ENCODE data around the gene VANGL2.

Gene VANGL2

DNA sequence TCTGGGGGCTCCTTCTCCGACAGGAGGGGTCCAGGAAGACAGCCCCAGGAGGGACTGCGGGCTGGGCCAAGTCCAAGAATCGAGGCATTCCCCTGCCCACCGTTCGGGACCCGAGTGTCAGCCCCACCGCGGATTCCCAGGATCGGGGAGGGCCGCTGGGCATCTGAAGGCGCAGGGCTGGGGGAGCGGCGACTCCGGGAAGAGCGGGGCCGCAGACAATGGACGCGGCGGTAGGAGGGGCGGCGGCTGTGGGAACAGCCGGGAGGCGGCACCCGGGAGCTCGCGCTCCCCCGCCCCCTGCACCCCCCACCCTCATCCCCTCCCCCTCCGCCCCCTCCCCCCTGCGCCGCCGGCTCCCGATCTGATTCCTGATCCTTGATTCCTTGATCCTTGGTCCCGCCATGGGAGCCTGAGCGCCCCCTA is at the start of gene VANGL2:
TSS of gene VANGL2 (plus strand) at position 342 of the 423 bp plus-strand sequence. CDS start 15,274 bp downstream, outside the sequence.
- DNase-seq: no peak

- DNase-seq: no peak
These were observed 48.7 kb upstream of the VANGL2 start for GRCh38 chr1:160351629-160352028.

- no peak for DNase-seq
These were observed 47.8 kb upstream of the VANGL2 start for GRCh38 chr1:160352555-160352954.

GRCh38 chr1:160353223-160353622 is 47.1 kb upstream of the VANGL2 start:
- DNase-seq: no peak

- no peak for DNase-seq
These were observed 45.9 kb upstream of the VANGL2 start for GRCh38 chr1:160354388-160354985.

- DNase-seq: no peak
These were observed 42.9 kb upstream of the VANGL2 start for GRCh38 chr1:160357286-160358002.

- no peak for DNase-seq
These were observed 42.3 kb upstream of the VANGL2 start for GRCh38 chr1:160358073-160358472.

GRCh38 chr1:160359559-160360226 is 40.7 kb upstream of the VANGL2 start:
- no peak for DNase-seq

DNA sequence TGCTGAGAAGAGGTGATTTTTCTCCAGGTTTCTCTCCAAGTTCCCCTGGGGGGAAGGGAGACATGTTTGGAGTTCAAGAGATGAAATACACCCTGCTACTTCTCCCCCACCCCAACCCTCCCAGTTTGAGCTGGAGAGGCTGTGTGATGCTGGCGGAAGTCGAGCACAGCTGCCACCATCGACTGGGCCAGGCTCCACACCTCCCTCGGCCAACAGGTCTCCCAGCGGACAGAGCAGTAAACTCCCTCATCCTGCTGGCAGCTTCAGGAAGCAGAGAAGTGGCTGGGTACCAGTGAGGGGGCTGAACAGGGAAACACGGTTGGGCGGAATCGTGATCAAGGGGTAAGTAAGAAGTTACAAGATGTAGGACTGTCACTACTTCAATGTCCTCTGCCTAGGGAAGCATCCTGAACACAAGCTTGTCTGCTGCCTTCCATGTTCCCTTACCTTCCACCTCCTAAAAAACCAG is 40.1 kb upstream of the VANGL2 start:
- DNase-seq: no peak

DNA sequence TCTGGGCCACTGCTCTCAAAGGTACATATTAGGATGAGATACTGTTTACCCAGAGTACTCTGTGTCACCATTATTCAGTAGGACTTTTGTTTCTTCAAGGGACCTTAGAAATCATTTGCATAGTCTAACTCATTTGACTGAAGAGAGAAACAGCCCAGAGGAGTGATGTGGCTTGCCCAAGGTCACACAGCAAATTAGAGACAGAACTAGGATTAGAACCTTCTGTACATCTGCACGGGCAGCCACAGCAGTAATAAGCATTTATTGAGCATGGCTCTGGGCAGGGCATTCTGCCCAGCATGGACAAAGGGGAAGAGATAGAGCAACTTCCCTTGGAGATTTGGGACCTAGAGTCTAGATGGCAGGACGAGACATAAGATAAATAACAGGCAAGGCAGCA is 39.2 kb upstream of the VANGL2 start:
- no peak for DNase-seq

GRCh38 chr1:160361814-160362167 is 38.6 kb upstream of the VANGL2 start:
- no peak for DNase-seq

DNA sequence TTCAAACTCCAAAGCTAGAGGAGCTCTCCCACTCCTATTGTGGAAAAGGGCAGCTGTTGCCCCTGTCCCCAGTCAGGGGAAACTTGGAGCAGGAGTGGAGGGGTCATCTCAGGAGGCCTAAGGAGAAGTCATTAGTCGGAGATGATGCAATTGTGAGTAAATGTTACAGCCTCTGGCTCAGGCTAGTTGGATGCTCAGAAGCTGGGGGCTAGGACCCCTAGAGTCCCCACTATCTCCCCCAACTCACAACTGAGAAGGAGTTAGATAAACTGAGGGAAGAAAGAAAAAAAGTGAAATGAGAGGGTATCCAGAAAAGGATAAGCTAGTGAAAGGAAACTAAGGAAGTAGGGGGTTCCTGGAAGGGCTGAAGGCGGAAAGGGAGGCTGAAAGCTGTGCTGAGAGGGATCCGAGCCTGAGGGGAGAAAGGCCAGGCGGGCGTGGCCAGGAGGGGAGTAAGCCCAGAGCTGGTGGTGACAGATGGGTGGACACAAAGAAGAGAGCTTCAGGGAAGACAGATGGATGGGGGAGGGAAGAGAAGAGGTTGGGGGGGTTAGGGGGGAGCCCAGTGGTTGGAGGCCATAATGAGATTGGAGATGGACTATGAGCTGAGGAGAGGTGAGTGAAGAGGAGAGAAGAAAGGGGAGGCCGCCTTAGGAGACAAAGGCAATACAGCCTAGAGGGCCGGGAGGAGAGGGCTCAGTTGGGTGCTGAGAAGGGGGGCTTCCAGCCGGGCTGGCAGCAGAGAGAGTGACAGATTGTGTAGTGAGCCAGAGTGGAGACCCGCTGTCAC is 38.0 kb upstream of the VANGL2 start:
- DNase-seq: no peak

GRCh38 chr1:160363010-160363409 is 37.4 kb upstream of the VANGL2 start:
- no peak for DNase-seq

GRCh38 chr1:160363951-160364735 is 36.2 kb upstream of the VANGL2 start:
- no peak for DNase-seq

GRCh38 chr1:160365325-160365724 is 35.0 kb upstream of the VANGL2 start:
- no peak for DNase-seq

GRCh38 chr1:160366731-160367515 is 33.4 kb upstream of the VANGL2 start, which contains the start of gene NHLH1:
Gene NHLH1 (plus strand): TSS chr1:160367071. CDS start chr1:160370732, 3,661 bp downstream.
- no peak for DNase-seq

DNA sequence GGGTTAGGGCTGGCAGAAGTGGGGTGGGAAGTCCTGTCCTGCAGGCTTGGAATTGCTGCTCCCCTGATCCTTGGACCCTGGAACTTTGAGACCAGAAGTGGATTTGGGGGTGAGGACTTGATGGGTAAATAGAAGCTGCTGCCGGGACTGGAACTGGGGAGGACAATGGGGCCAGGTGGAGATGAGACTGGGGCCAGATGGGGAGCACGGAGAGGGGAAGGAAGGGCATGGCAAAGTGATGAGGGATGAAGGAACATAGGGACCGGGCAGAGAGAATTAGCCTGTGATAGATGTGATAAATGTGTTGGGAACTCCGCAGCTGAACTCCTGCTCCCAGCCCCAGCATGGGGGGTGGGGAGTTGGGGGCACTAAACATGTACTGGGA is 32.9 kb upstream of the VANGL2 start:
- DNase-seq: no peak

- DNase-seq: no peak
These were observed 32.1 kb upstream of the VANGL2 start for GRCh38 chr1:160367934-160368923.

GRCh38 chr1:160369087-160369486 is 31.3 kb upstream of the VANGL2 start:
- no peak for DNase-seq

All from KG1 (cell line).